PC-9 (cell line): Measurements from ENCODE around the gene EPHB1.

Source experiments
- CTCF ChIP-seq: fragments of 200-600 bp; sonication (generic); conservative IDR thresholded peaks from 2 replicates; pipeline ENCODE4 v1.6.1; 2017; ENCODE audit warnings: mixed run types, antibody characterized with exemption, mild to moderate bottlenecking, moderate library complexity
- EZH2 ChIP-seq: fragments of 200-600 bp; sonication (generic); IDR thresholded peaks from 2 replicates; pipeline ENCODE4 v1.8.0; 2017; ENCODE audit warnings: antibody characterized with exemption, low read depth

GRCh38 chr3:135047061-135047460 is 252.0 kb downstream of the EPHB1 start:
- TF ChIP-seq CTCF, result no peak
- no peak for TF ChIP-seq EZH2
